Body of pancreas (tissue), 4 donors: ENCODE measurements around the gene TCP11L1. TPM values are rescaled to one million over a fixed set of nuclear protein-coding genes. Genes with fewer than 3 reads are reported as not detected.
A peak's percentile ranks its signal among the peaks of the same experiment; 100 is the strongest.
"Not testable (repeated sequence)": the region's sequence is repeated elsewhere in the genome, so short reads cannot be mapped to it uniquely, and the experiment has no call there.

Experiments
- ATAC-seq: fragments of 150-250 bp; one replicate; pipeline ENCODE4 v1.9.1; 2016
- DNase-seq, 4 donors: peaks; one replicate each; pipeline ENCODE4 v3.0.0-alpha.2; 2019
- H3K27ac ChIP-seq, 4 donors: fragments of 200-600 bp; sonication (generic); 1 replicate in 3 of 4; 2 replicates in 1 of 4; pipeline versions ENCODE4 v1.5.1 to v1.6.1; 2016 to 2019; ENCODE audit warnings: mild to moderate bottlenecking in 1 of 4, mixed read lengths in 1 of 4, moderate library complexity in 1 of 4
- H3K27me3 ChIP-seq, 2 donors: fragments of 200-600 bp; sonication (generic); one replicate each; pipeline ENCODE4 v1.6.0; 2016; ENCODE audit warnings: mild to moderate bottlenecking in 1 of 2
- H3K36me3 ChIP-seq, 2 donors: fragments of 200-600 bp; sonication (generic); replicated peaks in 1 of 2; 2 replicates each; pipeline ENCODE4 v1.5.1; 2016; ENCODE audit warnings: low read depth in 2 of 2; ENCODE audit not compliant: insufficient read depth in 1 of 2
- H3K4me1 ChIP-seq: fragments of 200-600 bp; sonication (generic); one replicate; pipeline ENCODE4 v1.6.0; 2016
- H3K4me3 ChIP-seq, 2 donors: fragments of 200-600 bp; sonication (generic); 1 replicate in 1 of 2; 2 replicates in 1 of 2; pipeline ENCODE4 v1.5.1; 2016 to 2019
- H3K9me3 ChIP-seq, 3 donors: fragments of 200-600 bp; sonication (generic); 1 replicate in 2 of 3; 2 replicates in 1 of 3; pipeline ENCODE4 v1.5.1; 2016
- CTCF ChIP-seq, 7 experiments: fragments of 450-650 bp in 4 of 7; fragments of 200-600 bp in 3 of 7; sonication (generic) in 3 of 7; IDR thresholded peaks; one replicate each; pipeline ENCODE4 v1.5.1; 2016 to 2019; ENCODE audit warnings: antibody characterized with exemption in 7 of 7
- POLR2A ChIP-seq, 3 donors: fragments of 450-650 bp; IDR thresholded peaks; one replicate each; pipeline ENCODE4 v1.6.1; 2016; ENCODE audit warnings: antibody characterized with exemption in 3 of 3, mild to moderate bottlenecking in 2 of 3
- WGBS, 2 donors: methylation state at CpG; one replicate each; pipeline ENCODE4 v1.1.5; 2017; 5-methylcytosine and 5-hydroxymethylcytosine counted together
- intact Hi-C: fragments of 100-400 bp; cut with DNase I; formaldehyde crosslinking; loops from one replicate; pipeline ENCODE4 v1.15.1; 2023
- total RNA-seq, 2 donors: library from RNA; depleted of rRNA; stranded (reverse); fragments of >200 nt; gene quantifications; one replicate each; pipeline ENCODE4 v1.1.0, GENCODE V29; 2016

The TCP11L1 gene
- total RNA-seq, 2 donors from 2014 or later = 26.5 to 41.5 TPM

DNA sequence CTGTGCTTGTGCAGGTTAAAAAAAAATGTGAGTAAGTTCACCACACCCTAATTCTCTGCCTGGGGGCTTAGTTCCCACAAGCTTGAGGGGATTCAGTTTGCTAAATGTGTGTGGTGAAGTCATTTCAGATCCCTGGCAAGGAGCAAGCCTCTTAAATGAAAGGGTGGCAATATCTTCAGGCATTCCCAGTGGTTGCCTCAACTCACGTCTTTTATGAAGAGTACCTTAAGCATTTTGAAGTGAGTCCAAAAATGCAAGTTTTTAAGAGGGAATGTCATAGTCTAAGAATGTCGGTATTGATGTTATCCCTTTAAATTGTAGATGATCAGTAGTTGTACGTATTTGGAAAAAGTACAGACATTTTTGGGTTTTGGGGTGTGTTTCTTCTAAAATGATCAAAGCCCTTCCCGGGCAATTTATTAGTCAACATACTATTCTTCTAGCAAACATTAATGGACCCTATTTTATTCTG, 4.9 kb downstream of the TCP11L1 start:
- TF ChIP-seq CTCF (IDR thresholded peaks at IDR 0.05) (no peak), POLR2A (IDR thresholded peaks at IDR 0.05) (no peak)
- no peak for DNase-seq
- Histone ChIP-seq H3K27ac (peak overlapping the region in 1 of 4 donors; percentile 28), H3K4me3 (no peak overlapping the region), H3K4me1 (peaks cover 19% of the 10 kb centered on the region), H3K27me3 (no peaks in the 10 kb centered on the region), H3K9me3 (no peaks in the 10 kb centered on the region), H3K36me3 (no peaks in the 10 kb centered on the region)
- intact Hi-C loops = no loop called here
- 69 to 71% methylated on average over 4 of the region's 4 CpGs for WGBS, 2 donors
- no peak for ATAC-seq

- Histone ChIP-seq H3K36me3 (no peaks in the 10 kb centered on the region), H3K27me3 (no peaks in the 10 kb centered on the region), H3K9me3 (no peaks in the 10 kb centered on the region), H3K4me1 (peaks cover 19% of the 10 kb centered on the region), H3K27ac (peak overlapping the region in 1 of 4 donors; percentile 20), H3K4me3 (no peak overlapping the region)
- TF ChIP-seq CTCF (IDR thresholded peaks at IDR 0.05) (no peak), POLR2A (IDR thresholded peaks at IDR 0.05) (no peak)
- 84 to 89% methylated on average over 8 of the region's 8 CpGs for WGBS, 2 donors
- no peak for ATAC-seq
- intact Hi-C loops = no loop called here
- DNase-seq = no peak
Observed at GRCh38 chr11:33045551-33046255, 6.3 kb downstream of the TCP11L1 start.

DNA sequence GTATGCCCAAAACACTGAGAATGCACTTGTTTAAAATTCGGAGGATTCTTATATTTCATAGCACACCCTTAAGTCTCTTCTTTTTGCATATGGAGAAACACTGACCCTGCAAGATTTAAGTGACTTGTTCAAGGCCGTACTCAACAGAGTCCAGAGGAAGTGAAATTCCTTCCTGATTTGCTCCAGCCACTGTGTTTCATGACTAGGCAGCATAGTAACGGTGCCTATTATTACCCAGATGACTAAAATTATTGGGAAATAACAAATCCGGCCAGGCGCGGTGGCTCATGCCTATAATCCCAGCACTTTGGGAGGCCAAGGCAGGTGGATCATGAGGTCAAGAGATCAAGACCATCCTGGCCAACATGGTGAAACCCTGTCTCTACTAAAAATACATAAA, 9.3 kb downstream of the TCP11L1 start:
- 63 to 70% methylated on average over 6 of the region's 6 CpGs for WGBS, 2 donors
- H3K9me3 ChIP-seq, H3K27ac ChIP-seq, intact Hi-C loops, H3K27me3 ChIP-seq, H3K36me3 ChIP-seq, ATAC-seq, H3K4me3 ChIP-seq: not testable (repeated sequence)
- peak in 1 of 4 donors; percentile 45 for DNase-seq
- peaks cover 12% of the 10 kb centered on the region for H3K4me1 ChIP-seq

GRCh38 chr11:33049565-33050408, 10.4 kb downstream of the TCP11L1 start:
- ATAC-seq, DNase-seq, intact Hi-C loops, H3K27me3 ChIP-seq, H3K9me3 ChIP-seq, H3K4me3 ChIP-seq, H3K36me3 ChIP-seq: not testable (repeated sequence)
- Histone ChIP-seq H3K27ac (peak overlapping the region in 1 of 4 donors; percentile 15), H3K4me1 (peaks cover 12% of the 10 kb centered on the region)
- WGBS, 2 donors = 92% methylated on average over 3 of the region's 3 CpGs

DNA sequence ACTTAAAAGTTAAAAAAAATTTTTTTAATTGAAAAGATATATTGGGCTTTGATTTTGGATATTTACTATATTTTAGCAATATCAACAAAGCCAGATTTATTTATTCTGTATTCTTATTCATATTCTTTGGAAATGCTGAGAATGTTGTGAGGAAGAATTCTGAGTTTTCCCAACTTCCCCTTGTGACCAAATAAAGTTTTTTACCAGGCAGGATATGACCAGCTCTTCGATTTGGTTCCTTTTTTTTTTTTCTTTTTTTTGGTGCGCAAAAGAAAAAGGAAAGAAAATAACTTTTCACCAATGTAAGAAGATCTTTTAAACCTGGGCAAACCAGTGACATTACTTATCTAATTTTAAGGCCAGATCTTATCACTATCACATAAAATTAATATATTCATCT, 12.9 kb downstream of the TCP11L1 start:
- intact Hi-C loops = no loop called here
- H3K36me3 ChIP-seq = no peaks in the 10 kb centered on the region
- WGBS, 2 donors = 70 to 77% methylated on average over 2 of the region's 2 CpGs
- DNase-seq = no peak
- H3K4me1 ChIP-seq = peaks cover 5% of the 10 kb centered on the region
- TF ChIP-seq POLR2A (IDR thresholded peaks at IDR 0.05) = no peak
- no peak for TF ChIP-seq CTCF (IDR thresholded peaks at IDR 0.05)
- no peak overlapping the region for H3K4me3 ChIP-seq
- no peaks in the 10 kb centered on the region for H3K9me3 ChIP-seq
- ATAC-seq = no peak
- no peaks in the 10 kb centered on the region for H3K27me3 ChIP-seq
- peak overlapping the region in 1 of 4 donors; percentile 64 for H3K27ac ChIP-seq
